GM19468 (cell line): ENCODE results near the gene CFAP161.
"Not testable (repeated sequence)": the region's sequence is repeated elsewhere in the genome, so short reads cannot be mapped to it uniquely, and the experiment has no call there.

Experiments
- ATAC-seq: cut with Tn5 transposase; IDR thresholded peaks from one replicate; pipeline ENCODE4 v1.9.1; 2021; ENCODE audit warnings: mild to moderate bottlenecking, moderate library complexity, moderate number of reproducible peaks; ENCODE audit not compliant: unreplicated experiment; ENCODE audit errors: extremely low read depth

The CFAP161 gene

DNA sequence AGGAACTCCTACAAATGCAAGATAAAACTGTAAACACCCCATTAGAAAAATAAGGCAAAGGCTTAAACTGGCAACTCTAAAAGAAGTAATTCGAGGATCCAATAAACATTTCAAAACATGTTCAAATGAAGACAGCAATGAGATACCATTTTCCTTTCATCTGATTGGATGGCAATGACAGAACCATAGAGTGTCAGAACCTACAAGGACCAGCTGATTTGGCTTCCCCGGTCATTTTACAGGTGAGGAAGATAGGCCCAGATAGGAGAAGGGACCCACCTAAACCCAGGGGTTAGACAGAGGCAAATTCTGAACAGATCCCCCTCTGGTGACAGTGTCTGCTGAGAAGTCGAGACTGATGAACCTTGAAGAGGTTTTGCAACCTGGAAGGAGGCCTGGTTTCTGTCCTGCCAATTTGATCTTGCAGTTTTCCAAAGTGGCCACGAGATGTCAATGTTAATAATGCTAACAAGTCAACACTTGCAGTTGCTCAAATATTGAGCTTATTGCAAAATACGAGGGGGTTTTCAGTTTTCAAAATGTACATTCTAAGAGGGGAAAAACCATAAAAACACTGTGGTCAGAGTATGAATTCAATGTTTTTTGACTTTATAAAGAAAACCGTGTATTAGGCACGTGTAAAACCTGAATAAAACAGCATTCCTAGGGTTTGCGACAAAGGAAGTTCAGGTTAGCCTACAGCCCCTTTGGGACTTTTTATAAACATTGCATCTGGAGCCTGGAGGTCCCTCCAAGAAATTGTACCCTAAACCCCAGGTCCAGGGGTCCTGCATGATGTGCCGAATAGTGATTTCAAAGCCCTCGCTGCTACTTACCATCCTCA lies 21.5 kb downstream of the CFAP161 start:
- no peak for ATAC-seq

DNA sequence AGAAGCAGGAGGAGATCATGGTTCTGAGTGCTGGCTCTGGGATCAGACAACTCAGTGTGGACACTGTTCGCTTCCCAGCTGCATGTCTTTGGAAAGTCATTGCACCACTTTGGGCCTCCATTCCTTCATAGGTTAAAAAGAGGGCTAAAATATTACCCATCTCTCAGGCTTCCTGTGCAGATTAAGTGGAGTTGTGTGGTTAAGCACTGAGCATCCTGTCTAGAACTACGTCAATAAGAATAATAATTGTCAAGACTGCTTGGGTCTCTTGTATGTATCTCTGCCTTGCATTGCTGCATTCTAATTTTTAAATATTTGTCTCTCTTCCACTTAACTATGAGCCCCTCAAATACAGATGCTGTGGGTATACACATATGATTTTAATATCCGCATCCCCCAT lies 22.3 kb downstream of the CFAP161 start:
- no peak for ATAC-seq

DNA sequence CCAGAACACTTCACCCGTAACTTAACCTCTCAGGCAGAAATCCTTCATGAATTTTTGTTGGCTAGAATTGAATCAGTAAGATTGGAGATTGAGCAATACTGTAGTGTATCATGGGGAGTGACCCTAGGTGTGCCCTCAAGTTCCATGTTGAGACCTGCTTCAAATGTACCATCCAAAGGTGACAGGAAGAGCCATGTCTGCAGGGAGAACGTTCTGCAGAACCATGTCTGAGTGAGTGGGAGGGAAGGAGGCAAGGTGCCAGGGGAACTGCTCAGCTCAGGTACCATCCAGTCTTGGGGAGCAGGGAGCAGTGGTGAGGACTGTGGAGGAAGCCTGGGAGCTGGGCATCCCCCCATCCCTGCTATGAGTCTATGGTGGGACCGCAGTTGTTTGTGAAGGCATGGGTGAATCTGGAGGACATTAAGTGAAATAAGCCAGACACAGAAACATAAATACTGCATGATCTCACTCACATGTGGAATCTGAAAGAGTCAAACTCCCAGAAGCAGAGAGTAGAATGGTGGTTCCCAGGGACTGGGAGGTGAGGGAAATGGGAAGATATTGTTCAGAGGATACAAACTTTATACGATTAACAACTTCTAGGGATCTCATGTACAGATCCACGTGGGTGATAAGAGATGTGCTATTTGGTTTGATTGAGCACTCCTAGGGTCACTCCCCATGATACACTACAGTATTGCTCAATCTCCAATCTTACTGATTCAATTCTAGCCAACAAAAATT lies 23.3 kb downstream of the CFAP161 start:
- no peak for ATAC-seq

DNA sequence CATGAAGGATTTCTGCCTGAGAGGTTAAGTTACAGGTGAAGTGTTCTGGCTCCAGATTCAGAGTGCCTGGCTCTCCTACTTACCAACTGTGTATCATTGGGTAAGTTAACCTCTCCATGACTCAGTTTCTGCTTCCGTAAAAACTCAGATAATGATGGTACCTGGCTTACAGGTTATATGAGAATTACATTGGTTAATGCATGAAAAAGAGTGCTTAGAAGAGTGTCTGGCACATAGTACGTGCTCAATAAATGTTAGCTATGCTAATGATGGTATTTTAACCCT lies 23.8 kb downstream of the CFAP161 start:
- ATAC-seq, result no peak

DNA sequence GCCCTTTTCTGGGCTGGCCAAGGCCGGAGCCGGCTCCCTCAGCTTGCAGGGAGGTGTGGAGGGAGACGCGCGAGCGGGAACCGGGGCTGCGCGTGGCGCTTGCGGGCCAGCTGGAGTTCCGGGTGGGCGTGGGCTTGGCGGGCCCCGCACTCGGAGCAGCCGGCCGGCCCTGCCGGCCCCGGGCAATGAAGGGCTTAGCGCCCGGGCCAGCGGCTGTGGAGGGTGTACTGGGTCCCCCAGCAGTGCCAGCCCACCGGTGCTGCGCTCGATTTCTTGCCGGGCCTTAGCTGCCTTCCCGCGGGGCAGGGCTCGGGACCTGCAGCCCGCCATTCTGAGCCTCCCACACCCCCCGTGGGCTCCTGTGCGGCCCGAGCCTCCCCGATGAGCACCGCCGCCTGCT lies 24.5 kb downstream of the CFAP161 start:
- ATAC-seq, result not testable (repeated sequence)

DNA sequence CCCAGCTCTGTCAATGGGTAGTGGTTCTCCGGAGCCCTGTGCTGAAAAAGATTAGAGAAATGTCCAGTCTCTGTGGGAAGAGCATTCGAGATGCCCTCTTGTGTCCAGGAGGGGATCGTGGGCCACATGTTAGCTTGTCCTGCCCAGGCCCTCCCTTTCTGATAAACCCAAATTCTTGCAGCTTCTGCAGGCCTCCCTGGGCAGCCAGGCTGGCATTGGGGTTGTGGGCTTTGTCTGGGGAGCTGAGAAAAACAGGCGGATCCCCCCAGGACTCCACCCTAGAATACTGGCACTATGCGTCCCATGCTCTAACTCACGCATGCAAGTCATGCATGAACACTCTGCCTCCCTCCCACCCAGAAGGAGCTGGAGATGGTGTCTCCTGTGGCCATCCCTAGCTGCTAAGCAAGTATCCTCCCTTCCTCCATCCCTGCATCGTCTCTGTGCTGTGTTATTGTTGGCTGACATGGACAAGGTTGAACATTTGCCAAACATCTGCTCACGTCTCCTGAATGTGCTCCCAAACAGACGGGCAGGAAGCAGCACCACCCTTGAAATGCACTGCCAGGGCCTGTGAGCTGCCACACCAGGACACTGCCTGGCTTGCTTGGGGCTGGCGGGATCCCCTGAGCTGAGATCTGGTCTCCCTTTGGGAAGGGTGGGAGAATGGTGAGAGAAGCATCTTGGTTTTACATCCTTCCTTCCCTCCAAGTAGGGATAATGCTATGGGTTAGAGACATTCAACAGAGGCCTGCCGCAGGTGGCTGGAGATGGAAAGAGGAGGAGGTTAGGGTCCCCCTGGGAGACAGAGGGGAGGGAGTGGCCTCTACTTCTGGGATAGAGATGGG lies 26.5 kb downstream of the CFAP161 start:
- ATAC-seq, result no peak

DNA sequence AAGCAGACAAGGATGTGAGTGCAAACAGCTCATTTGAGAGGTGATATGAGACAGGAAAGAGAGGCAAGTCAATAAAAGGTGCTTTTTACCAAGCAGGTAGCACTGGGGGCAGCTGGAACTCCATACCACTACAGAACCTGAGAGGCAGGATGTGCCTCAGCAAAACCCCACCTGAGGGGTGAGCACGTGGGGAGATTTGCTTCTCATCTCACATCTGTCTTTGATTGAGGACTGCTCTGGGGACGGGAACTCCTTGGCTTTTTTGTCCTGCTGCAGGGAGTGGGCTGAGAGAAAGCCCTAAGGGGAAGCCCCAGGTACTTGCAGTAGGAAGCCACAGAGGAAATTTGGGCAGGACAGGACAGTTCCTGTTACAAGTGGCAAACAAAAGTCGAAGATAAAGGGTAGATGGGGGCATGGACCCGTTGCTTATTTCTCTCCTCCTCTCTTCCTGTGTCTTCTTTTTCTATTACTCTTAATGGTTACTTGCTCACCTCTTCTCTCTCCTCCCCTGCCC lies 27.1 kb downstream of the CFAP161 start:
- no peak for ATAC-seq

DNA sequence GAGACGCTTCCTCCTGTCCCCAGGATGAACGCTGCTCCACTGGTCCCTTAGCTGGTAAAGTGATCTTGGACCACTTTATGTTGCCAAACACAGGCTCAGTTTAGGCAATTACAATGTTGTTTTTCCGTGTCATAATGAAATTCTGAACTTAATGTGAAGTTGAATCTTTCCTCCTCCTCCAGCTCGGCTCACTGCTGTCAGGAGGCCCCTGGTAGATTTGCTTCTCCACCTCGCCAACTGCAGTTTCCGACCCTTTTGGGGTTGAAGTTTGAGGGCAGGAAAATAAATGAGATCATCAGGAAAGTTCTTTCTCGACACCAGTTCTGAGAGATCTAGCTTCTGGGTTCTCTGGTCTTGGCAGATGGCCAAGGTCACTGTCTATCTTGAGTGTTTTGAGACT lies 27.8 kb downstream of the CFAP161 start:
- ATAC-seq, result no peak

DNA sequence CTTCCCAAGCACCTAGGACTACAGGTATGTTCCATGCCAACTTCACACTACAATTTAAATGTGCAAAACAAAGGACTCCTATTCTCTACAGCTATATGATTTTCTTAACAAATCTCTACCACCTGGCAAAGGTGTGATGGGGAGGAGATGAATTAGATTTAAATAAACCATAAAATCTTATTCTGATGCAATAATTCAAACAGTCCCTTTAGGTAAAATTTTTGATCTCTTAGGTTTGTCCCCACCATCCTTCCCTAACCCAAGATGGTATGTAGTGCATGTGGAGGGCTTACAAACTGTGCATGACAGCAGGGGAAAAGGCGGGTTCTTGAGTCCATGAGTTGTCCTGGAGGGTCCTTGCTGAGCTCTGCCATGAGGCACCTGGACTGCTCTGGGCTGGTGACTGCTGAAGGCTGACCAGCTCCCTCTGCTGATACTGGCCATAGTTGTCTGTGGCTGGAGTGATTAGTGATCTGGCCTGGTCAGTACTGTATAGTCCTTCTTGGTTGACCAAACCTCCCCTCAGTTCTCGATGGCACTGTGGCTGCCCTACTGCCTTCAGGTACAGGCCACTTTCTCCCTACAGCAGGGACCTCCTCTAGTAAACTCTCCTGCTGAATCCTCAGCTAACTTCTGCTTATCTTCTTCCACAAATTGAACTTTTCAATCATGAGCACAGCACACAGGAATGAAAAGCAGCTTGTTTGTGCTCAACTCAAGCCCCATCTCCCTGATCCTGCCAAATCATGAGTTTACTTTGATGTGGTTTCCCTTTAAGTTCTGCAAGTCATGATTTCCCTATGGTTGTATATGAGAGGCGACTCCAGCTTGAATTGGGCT lies 30.1 kb downstream of the CFAP161 start:
- ATAC-seq, result no peak

DNA sequence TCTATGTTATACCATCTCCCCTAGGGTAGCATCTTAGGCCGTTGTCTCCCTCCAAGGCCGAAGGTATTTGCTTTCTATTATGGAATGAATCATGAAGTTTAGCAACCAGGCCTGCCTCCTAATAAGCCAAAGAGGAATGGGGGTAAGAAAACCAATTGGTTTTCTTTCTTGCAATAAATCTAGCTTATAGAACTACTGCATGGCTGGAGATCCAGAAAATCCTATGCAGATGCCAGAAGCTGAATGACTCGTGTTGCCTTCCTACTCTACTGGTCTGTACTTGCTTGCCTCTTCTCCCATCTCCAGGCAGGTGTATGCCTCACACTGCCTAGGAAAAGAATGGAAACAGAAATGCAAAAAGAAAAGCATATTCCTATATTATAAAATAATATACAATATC lies 31.5 kb downstream of the CFAP161 start:
- no peak for ATAC-seq

DNA sequence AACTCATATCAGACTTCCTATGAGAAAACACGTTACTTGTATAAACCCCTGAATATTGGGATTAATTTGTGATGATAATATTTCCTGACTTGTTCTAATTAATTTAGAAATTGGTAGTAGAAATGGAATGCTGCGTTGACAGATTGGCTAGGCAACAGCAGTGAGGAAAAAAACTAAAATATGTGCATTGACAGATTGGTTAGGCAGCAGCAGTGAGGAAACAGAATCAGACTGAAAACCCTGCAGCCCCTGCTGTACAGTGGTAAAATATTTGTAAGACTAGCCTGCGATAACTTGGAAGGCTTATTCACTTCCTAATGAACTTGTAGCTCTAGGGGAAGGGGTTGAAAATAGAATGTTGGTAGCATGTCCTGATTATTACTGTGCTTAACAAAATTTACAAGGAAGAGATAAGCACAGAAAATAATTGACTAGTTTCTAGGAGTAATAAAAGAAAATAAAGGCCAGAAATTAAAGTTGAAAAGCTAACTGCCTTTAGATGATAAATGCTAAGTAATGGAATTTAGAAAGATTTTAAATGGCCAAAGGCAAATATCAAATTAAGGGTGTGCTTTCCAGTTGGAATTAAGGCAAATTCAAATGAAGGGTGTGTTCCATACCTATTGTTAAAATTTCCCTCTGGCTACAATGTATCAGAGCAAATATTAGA lies 32.7 kb downstream of the CFAP161 start:
- no peak for ATAC-seq

DNA sequence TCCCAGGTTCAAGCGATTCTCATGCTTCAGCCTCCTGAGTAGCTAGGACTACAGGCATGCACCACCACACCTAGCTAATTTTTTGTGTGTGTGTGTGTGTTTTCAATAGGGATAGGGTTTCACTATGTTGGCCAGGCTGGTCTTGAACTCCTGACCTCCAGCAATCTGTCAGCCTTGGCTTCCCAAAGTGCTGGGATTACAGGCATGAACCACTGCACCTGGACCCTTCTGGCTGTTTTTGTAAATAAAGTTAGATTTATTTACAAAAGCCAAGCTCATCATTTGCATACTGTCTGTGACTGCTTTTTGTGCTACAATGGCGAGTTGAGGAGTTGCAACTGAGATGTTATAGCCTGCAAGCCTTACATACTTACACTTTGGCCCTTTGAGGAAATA lies 34.1 kb downstream of the CFAP161 start:
- ATAC-seq, result no peak

DNA sequence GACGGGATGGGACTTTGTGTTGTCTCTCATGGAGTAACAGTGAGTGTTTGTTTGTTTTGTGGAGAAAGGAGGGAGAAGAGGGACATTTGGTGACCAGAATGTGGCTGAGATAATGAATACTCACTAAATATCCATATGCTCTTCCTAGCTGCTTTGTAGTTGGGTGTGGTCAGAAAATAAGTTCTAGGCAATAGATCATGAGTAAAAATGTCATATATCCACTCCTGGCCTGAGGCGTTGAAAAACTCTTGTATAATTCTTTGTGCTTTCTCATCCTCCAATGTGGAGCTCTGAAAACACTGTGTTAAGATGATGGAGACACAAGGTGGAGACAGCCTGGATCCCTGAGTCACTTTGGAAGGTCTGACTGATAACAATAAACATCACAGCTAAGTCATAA lies 34.6 kb downstream of the CFAP161 start:
- no peak for ATAC-seq

DNA sequence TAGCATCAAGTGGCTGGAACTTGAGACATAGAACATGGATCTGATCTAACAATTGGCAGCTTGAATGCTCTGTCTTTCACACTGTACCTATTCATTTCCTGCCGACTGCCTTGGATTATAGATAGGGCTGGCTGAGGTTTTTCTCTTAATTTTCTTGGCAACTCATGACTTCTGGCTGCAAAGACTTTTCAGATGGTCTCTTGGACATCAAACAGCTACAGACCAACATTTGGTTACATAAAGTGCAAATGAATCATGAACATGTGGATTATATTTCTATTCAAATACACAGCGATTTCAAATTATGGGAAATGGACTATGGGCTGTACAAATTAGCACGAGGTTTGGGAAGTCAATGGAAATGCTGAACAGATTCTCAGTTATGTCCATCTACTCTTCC lies 36.4 kb downstream of the CFAP161 start:
- ATAC-seq, result no peak

DNA sequence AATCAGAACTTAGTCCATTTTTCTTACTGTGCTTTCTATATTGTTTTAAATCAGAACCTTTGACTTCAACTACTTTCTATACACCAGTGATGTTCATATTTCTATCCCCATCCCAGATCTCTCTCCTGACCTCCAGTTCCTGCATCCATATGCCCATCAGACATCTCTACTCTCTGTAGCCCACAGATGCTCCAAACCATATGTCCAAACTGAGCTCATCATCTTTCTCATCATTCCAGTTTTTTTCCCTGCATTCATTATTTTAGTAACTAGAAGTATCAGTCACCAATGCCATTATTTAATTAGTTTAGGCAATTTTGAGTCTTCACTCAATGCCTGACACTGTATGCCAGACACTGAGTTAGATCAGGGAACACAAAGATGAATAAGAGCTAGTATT lies 37.2 kb downstream of the CFAP161 start:
- ATAC-seq, result no peak

DNA sequence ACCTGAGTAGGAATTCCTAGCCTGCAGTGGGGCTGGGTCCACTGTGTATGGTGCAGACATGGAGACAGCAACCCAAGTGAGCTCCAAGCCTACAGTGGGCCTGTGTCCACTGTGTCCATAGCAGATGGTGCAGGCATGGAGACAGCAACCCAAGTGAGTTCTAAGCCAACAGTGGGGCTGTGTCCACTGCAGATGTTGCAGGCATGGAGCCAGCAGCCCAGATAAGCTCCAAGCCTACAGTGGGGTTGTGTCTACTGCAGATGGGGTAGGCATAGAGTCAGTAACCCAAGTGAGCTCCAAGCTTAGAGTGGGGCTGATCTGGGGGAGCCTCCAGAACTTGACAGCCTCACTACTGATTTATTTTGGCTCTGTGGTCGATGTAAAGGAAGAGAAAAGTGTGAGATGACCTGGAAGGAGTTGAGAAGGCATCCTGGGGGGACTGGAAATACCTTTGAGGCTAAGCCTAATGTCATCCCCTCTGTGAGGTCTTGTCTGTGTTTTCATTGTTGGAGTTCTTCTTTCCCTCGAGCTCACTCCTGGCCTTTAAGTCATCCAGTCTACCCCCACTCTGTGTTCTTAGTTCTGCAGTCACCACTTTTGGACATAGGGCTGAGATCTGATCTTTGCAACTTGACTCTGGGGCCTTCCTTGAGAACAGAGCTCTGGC lies 40.2 kb downstream of the CFAP161 start:
- ATAC-seq, result no peak

DNA sequence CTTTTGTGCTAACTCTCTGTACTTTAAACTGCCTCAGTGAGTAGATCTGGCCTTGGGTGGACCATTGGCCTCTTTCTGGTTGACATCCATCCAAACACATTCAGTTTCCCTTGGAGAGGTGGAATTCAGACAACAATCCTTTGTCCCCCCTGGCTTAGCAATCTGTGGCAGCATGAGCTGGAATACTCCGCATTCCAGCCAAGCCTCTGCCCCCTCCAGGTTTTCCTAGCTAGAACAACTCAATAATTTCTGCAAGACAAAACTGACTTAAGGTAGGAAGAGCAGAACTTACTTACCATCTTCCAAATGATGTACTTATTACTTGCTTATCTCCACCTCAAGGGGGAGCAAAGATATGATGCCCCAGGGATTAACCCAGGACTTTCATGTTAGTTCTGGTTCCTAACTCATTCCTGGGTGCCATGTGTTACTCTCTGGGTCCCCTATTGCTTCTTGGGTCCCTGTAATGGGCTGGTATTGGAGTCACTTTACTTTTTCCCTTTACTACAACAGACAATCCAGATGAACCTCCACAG lies 40.8 kb downstream of the CFAP161 start:
- no peak for ATAC-seq

DNA sequence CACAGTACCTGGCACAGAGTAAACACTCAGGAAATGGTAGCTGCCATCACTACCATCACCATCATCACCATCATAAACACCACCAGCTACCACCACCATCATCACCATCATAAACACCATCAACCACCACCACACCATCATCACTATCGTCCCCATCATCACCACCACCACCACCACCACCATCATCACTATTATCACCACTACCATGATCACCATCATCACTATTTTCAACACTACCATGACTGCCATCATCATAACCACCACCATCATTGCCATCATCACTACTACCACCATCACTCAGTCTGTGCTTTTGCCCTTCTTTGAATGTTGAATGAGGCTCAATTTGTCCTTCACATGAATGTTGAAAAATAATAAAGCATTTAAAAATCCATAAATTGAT lies 41.4 kb downstream of the CFAP161 start:
- ATAC-seq, result no peak
